Activated CD8-positive, alpha-beta memory T cell treated with anti-CD3 and anti-CD28 coated beads, Interleukin-2, amount 10 ng/mL, durations not matched to agents 7 days and 5 days (primary cell): Measurements from ENCODE around the gene DAGLA. TPM values are rescaled to one million over a fixed set of nuclear protein-coding genes. Genes with fewer than 3 reads are reported as not detected.

Experiments used
- ATAC-seq: fragments of 150-1000 bp; cut with Tn5 transposase; one replicate; pipeline ENCODE4 v1.10.0; 2021; ENCODE audit warnings: moderate library complexity
- CTCF ChIA-PET: fragments of 350-600 bp; sonication (Branson Sonifier 250); formaldehyde crosslinking; loops from one replicate; lab custom pipeline; 2021; ENCODE audit warnings: antibody characterized with exemption; lab: Charles Lee
- DNase-seq: peaks from one replicate; pipeline ENCODE4 v3.0.0-alpha.2; 2020
- H3K27ac Mint-ChIP-seq: one replicate; pipeline ENCODE4 v1.8.0; 2021; ENCODE audit warnings: mild to moderate bottlenecking, mixed read lengths
- H3K27me3 Mint-ChIP-seq: one replicate; pipeline ENCODE4 v1.8.0; 2021; ENCODE audit warnings: mixed read lengths
- H3K36me3 Mint-ChIP-seq: one replicate; pipeline ENCODE4 v1.8.0; 2021; ENCODE audit warnings: mild to moderate bottlenecking, mixed read lengths
- H3K4me1 Mint-ChIP-seq: one replicate; pipeline ENCODE4 v1.8.0; 2021; ENCODE audit warnings: mixed read lengths
- H3K4me3 Mint-ChIP-seq: one replicate; pipeline ENCODE4 v1.8.0; 2021; ENCODE audit warnings: mild to moderate bottlenecking, moderate library complexity, mixed read lengths
- H3K9me3 Mint-ChIP-seq: one replicate; pipeline ENCODE4 v1.8.0; 2022; ENCODE audit warnings: low read depth, mixed read lengths
- total RNA-seq, 2 experiments: library from RNA; stranded (reverse); gene quantifications; one replicate each; pipeline ENCODE4 v1.2.3, GENCODE V29; 2021

Gene DAGLA
- total RNA-seq, 2 experiments from 2014 or later, result not detected

- no peak for DNase-seq
- Mint-ChIP-seq H3K27me3 (peaks cover 17% of the 10 kb centered on the region), H3K36me3 (no peaks in the 10 kb centered on the region), H3K4me1 (no peaks in the 10 kb centered on the region), H3K4me3 (no peak overlapping the region), H3K27ac (no peak overlapping the region), H3K9me3 (no peaks in the 10 kb centered on the region)
- no peak for ATAC-seq
- CTCF ChIA-PET, result interaction anchor here (3.0 kb wide), 1 partner anchor 15 kb away, joined by 10 read pairs; no protein-coding TSS in a partner anchor
Observed at GRCh38 chr11:61718621-61719302, 38.6 kb downstream of the DAGLA start.

GRCh38 chr11:61719978-61720377 lies 39.8 kb downstream of the DAGLA start:
- no peaks in the 10 kb centered on the region for H3K9me3 Mint-ChIP-seq
- no peak overlapping the region for H3K27ac Mint-ChIP-seq
- CTCF ChIA-PET, result interaction anchor here (3.0 kb wide), 1 partner anchor 13 kb away, joined by 10 read pairs; no protein-coding TSS in a partner anchor
- no peak overlapping the region for H3K4me3 Mint-ChIP-seq
- H3K4me1 Mint-ChIP-seq, result no peaks in the 10 kb centered on the region
- H3K27me3 Mint-ChIP-seq, result peaks cover 13% of the 10 kb centered on the region
- no peaks in the 10 kb centered on the region for H3K36me3 Mint-ChIP-seq
- no peak for DNase-seq
- ATAC-seq, result no peak

GRCh38 chr11:61720597-61720996 lies 40.4 kb downstream of the DAGLA start:
- Mint-ChIP-seq H3K9me3 (no peaks in the 10 kb centered on the region), H3K27me3 (peaks cover 8% of the 10 kb centered on the region), H3K27ac (no peak overlapping the region), H3K4me1 (no peaks in the 10 kb centered on the region), H3K4me3 (no peak overlapping the region), H3K36me3 (no peaks in the 10 kb centered on the region)
- CTCF ChIA-PET, result interaction anchor here (3.7 kb wide), 1 partner anchor 13 kb away, joined by 11 read pairs; no protein-coding TSS in a partner anchor
- no peak for ATAC-seq
- no peak for DNase-seq

GRCh38 chr11:61724437-61724836 lies 44.2 kb downstream of the DAGLA start:
- CTCF ChIA-PET, result interaction anchor here (1.4 to 3.7 kb wide), 3 partner anchors 9 to 23 kb away, joined by 3 to 11 read pairs (median 4); no protein-coding TSS in a partner anchor
- Mint-ChIP-seq H3K36me3 (no peaks in the 10 kb centered on the region), H3K4me3 (no peak overlapping the region), H3K27ac (no peak overlapping the region), H3K27me3 (no peaks in the 10 kb centered on the region), H3K9me3 (no peaks in the 10 kb centered on the region), H3K4me1 (peaks cover 7% of the 10 kb centered on the region)
- no peak for DNase-seq
- no peak for ATAC-seq

GRCh38 chr11:61725781-61726231 lies 45.6 kb downstream of the DAGLA start:
- peaks cover 7% of the 10 kb centered on the region for H3K4me1 Mint-ChIP-seq

GRCh38 chr11:61726775-61727174 lies 46.6 kb downstream of the DAGLA start:
- DNase-seq (no peak), ATAC-seq (no peak)
- Mint-ChIP-seq H3K4me3 (no peak overlapping the region), H3K27me3 (no peaks in the 10 kb centered on the region), H3K9me3 (no peaks in the 10 kb centered on the region), H3K36me3 (no peaks in the 10 kb centered on the region), H3K4me1 (peaks cover 7% of the 10 kb centered on the region), H3K27ac (no peak overlapping the region)
- CTCF ChIA-PET, result no interaction called here

More at GRCh38 chr11:61725781-61726231, 45.6 kb downstream of the DAGLA start:
- CTCF ChIA-PET, result interaction anchor here (1.9 kb wide), 1 partner anchor 8 kb away, joined by 4 read pairs; no protein-coding TSS in a partner anchor
- Mint-ChIP-seq H3K27me3 (no peaks in the 10 kb centered on the region), H3K9me3 (no peaks in the 10 kb centered on the region), H3K36me3 (no peaks in the 10 kb centered on the region), H3K27ac (no peak overlapping the region), H3K4me3 (no peak overlapping the region)
- DNase-seq (no peak), ATAC-seq (no peak)

- Mint-ChIP-seq H3K9me3 (no peaks in the 10 kb centered on the region), H3K4me1 (peaks cover 7% of the 10 kb centered on the region), H3K4me3 (no peak overlapping the region), H3K27me3 (no peaks in the 10 kb centered on the region), H3K27ac (no peak overlapping the region), H3K36me3 (no peaks in the 10 kb centered on the region)
- CTCF ChIA-PET, result no interaction called here
- DNase-seq (no peak), ATAC-seq (no peak)
Observed at GRCh38 chr11:61727401-61727811, 47.2 kb downstream of the DAGLA start.

GRCh38 chr11:61728066-61728939 lies 48.1 kb downstream of the DAGLA start:
- ATAC-seq (no peak), DNase-seq (no peak)
- Mint-ChIP-seq H3K27me3 (no peaks in the 10 kb centered on the region), H3K9me3 (no peaks in the 10 kb centered on the region), H3K4me1 (peaks cover 8% of the 10 kb centered on the region), H3K36me3 (no peaks in the 10 kb centered on the region), H3K27ac (no peak overlapping the region), H3K4me3 (no peak overlapping the region)
- CTCF ChIA-PET, result interaction anchor here (1.1 to 1.6 kb wide), 2 partner anchors 28 to 211 kb away, joined by 3 read pairs; no protein-coding TSS in a partner anchor

GRCh38 chr11:61728940-61729219 lies 48.7 kb downstream of the DAGLA start:
- no peak overlapping the region for H3K27ac Mint-ChIP-seq
- DNase-seq, result no peak
- no peaks in the 10 kb centered on the region for H3K27me3 Mint-ChIP-seq
- no peaks in the 10 kb centered on the region for H3K9me3 Mint-ChIP-seq
- CTCF ChIA-PET, result interaction anchor here (1.0 to 1.6 kb wide), 3 partner anchors 28 to 212 kb away, joined by 3 read pairs; no protein-coding TSS in a partner anchor
- H3K4me1 Mint-ChIP-seq, result peaks cover 9% of the 10 kb centered on the region
- no peak for ATAC-seq
- no peak overlapping the region for H3K4me3 Mint-ChIP-seq
- no peaks in the 10 kb centered on the region for H3K36me3 Mint-ChIP-seq

- no peak for ATAC-seq
- Mint-ChIP-seq H3K4me1 (peaks cover 9% of the 10 kb centered on the region), H3K9me3 (no peaks in the 10 kb centered on the region), H3K36me3 (no peaks in the 10 kb centered on the region), H3K27ac (no peak overlapping the region), H3K4me3 (no peak overlapping the region), H3K27me3 (no peaks in the 10 kb centered on the region)
- CTCF ChIA-PET, result interaction anchor here (1.5 kb wide), 1 partner anchor 26 kb away, joined by 3 read pairs; no protein-coding TSS in a partner anchor
- DNase-seq, result no peak
Observed at GRCh38 chr11:61730240-61730994, 50.2 kb downstream of the DAGLA start.

- Mint-ChIP-seq H3K36me3 (no peaks in the 10 kb centered on the region), H3K9me3 (no peaks in the 10 kb centered on the region), H3K27ac (no peak overlapping the region), H3K4me1 (peaks cover 9% of the 10 kb centered on the region), H3K4me3 (no peak overlapping the region), H3K27me3 (no peaks in the 10 kb centered on the region)
- ATAC-seq (no peak), DNase-seq (no peak)
- CTCF ChIA-PET, result interaction anchor here (2.9 to 3.9 kb wide), 2 partner anchors 48 to 56 kb away, joined by 19 to 54 read pairs; partner anchors contain the start of gene DAGLA
Observed at GRCh38 chr11:61731211-61731951, 51.2 kb downstream of the DAGLA start.

GRCh38 chr11:61731952-61732675 lies 51.9 kb downstream of the DAGLA start:
- H3K4me1 Mint-ChIP-seq, result peaks cover 9% of the 10 kb centered on the region
- H3K27me3 Mint-ChIP-seq, result no peaks in the 10 kb centered on the region
- no peak overlapping the region for H3K27ac Mint-ChIP-seq
- CTCF ChIA-PET, result interaction anchor here (2.0 to 3.9 kb wide), 3 partner anchors 25 to 56 kb away, joined by 12 to 54 read pairs (median 19); partner anchors contain the start of gene DAGLA
- no peaks in the 10 kb centered on the region for H3K36me3 Mint-ChIP-seq
- DNase-seq, result no peak
- ATAC-seq, result no peak
- no peak overlapping the region for H3K4me3 Mint-ChIP-seq
- no peaks in the 10 kb centered on the region for H3K9me3 Mint-ChIP-seq
